Activated CD4-positive, alpha-beta T cell treated with anti-CD3 and anti-CD28 coated beads, Interleukin-2, amount 10 ng/mL, durations not matched to agents 7 days and 5 days (primary cell): ENCODE measurements around the gene STYXL1. TPM values are rescaled to one million over a fixed set of nuclear protein-coding genes. Genes with fewer than 3 reads are reported as not detected.
A peak's percentile ranks its signal among the peaks of the same experiment; 100 is the strongest.
"Not testable (repeated sequence)": the region's sequence is repeated elsewhere in the genome, so short reads cannot be mapped to it uniquely, and the experiment has no call there.

Experiments
- CTCF ChIA-PET: fragments of 350-600 bp; sonication (Branson Sonifier 250); formaldehyde crosslinking; loops from one replicate; lab custom pipeline; 2021; ENCODE audit warnings: antibody characterized with exemption; lab: Charles Lee
- POLR2A ChIA-PET: fragments of 350-600 bp; sonication (Branson Sonifier 250); formaldehyde crosslinking; loops from one replicate; lab custom pipeline; 2021; ENCODE audit warnings: antibody characterized with exemption; lab: Charles Lee
- DNase-seq: peaks from one replicate; pipeline ENCODE4 v3.0.0-alpha.2; 2020
- H3K27ac Mint-ChIP-seq: one replicate; pipeline ENCODE4 v1.8.0; 2021; ENCODE audit warnings: mild to moderate bottlenecking, moderate library complexity, mixed read lengths
- H3K27me3 Mint-ChIP-seq: one replicate; pipeline ENCODE4 v1.8.0; 2021; ENCODE audit warnings: mixed read lengths
- H3K36me3 Mint-ChIP-seq: one replicate; pipeline ENCODE4 v1.8.0; 2021; ENCODE audit warnings: low read depth, mixed read lengths
- H3K4me1 Mint-ChIP-seq: one replicate; pipeline ENCODE4 v1.8.0; 2021; ENCODE audit warnings: mixed read lengths
- H3K4me3 Mint-ChIP-seq: one replicate; pipeline ENCODE4 v1.8.0; 2021; ENCODE audit warnings: mild to moderate bottlenecking, moderate library complexity, mixed read lengths
- H3K9me3 Mint-ChIP-seq: one replicate; pipeline ENCODE4 v1.8.0; 2021; ENCODE audit warnings: mixed read lengths
- total RNA-seq, 2 experiments: library from RNA; stranded (reverse); gene quantifications; one replicate each; pipeline ENCODE4 v1.2.3, GENCODE V29; 2021

STYXL1 gene
- total RNA-seq, 2 experiments from 2014 or later, result 39.1 to 40.3 TPM

GRCh38 chr7:76011442-76011861 lies 36.3 kb downstream of the STYXL1 start:
- Mint-ChIP-seq H3K27me3 (peaks cover 12% of the 10 kb centered on the region), H3K36me3 (peaks cover 44% of the 10 kb centered on the region), H3K4me1 (peaks cover 31% of the 10 kb centered on the region), H3K27ac (no peak overlapping the region), H3K9me3 (no peaks in the 10 kb centered on the region), H3K4me3 (no peak overlapping the region)
- ChIA-PET POLR2A (no interaction called here), CTCF (interaction anchor here (1.2 to 3.1 kb wide), 4 partner anchors 9 to 63 kb away, joined by 3 to 19 read pairs (median 3); no protein-coding TSS in a partner anchor)
- DNase-seq, result no peak

- peaks cover 42% of the 10 kb centered on the region for H3K36me3 Mint-ChIP-seq
- CTCF ChIA-PET, result interaction anchor here (1.3 to 3.1 kb wide), 3 partner anchors 10 to 18 kb away, joined by 3 to 19 read pairs (median 3); no protein-coding TSS in a partner anchor
Measured at GRCh38 chr7:76009672-76010600, 37.9 kb downstream of the STYXL1 start.

DNA sequence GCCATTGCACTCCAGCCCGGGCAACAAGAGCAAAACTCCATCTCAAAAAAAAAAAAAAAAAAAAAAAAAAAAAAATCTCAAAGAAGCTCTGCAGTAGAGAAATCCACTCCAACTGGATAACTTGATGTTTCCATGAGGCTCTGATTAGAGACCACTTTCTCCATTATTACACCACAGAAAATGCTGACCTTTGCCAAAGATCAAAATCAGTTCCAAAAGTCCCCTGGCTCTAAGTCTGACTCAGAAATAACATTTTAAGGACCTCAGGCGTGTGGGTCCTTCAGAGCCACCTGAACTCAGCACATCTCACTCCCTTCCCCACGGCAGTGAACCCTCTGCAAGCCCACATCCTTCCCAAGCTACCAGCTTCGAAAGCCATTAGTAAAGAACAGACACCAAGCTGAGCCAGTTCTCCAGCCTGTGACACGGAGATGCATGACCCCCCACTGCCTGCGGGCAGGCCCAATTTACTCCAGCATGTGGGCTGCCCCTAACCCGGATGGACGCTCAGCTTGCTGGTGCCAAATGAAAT lies 39.6 kb downstream of the STYXL1 start:
- peak; percentile 24 for DNase-seq
- no peak overlapping the region for H3K27ac Mint-ChIP-seq
- ChIA-PET POLR2A (interaction anchor here (0.9 kb wide), 1 partner anchor 269 kb away, joined by 3 read pairs; no protein-coding TSS in a partner anchor), CTCF (interaction anchor here (0.8 to 1.5 kb wide), 2 partner anchors 12 to 51 kb away, joined by 3 to 4 read pairs; no protein-coding TSS in a partner anchor)
- H3K4me3 Mint-ChIP-seq, result no peak overlapping the region
- H3K36me3 Mint-ChIP-seq, result peaks cover 43% of the 10 kb centered on the region
- H3K4me1 Mint-ChIP-seq, result peaks cover 31% of the 10 kb centered on the region
- no peaks in the 10 kb centered on the region for H3K9me3 Mint-ChIP-seq
- H3K27me3 Mint-ChIP-seq, result peaks cover 12% of the 10 kb centered on the region

More at GRCh38 chr7:76009672-76010600, 37.9 kb downstream of the STYXL1 start:
- DNase-seq, result no peak
- POLR2A ChIA-PET, result no interaction called here
- Mint-ChIP-seq H3K27me3 (peaks cover 12% of the 10 kb centered on the region), H3K27ac (peak overlapping the region; percentile 78), H3K9me3 (no peaks in the 10 kb centered on the region), H3K4me1 (peaks cover 31% of the 10 kb centered on the region), H3K4me3 (peak overlapping the region; percentile 40)

- Mint-ChIP-seq H3K4me1 (peaks cover 20% of the 10 kb centered on the region), H3K36me3 (peaks cover 33% of the 10 kb centered on the region)
- H3K4me3 Mint-ChIP-seq, H3K27me3 Mint-ChIP-seq, H3K27ac Mint-ChIP-seq, POLR2A ChIA-PET, DNase-seq, H3K9me3 Mint-ChIP-seq: not testable (repeated sequence)
- CTCF ChIA-PET, result interaction anchor here (2.0 kb wide), 1 partner anchor 11 kb away, joined by 5 read pairs; the partner anchor contains the start of gene TMEM120A
Measured at GRCh38 chr7:76005004-76005403, 42.8 kb downstream of the STYXL1 start.

DNA sequence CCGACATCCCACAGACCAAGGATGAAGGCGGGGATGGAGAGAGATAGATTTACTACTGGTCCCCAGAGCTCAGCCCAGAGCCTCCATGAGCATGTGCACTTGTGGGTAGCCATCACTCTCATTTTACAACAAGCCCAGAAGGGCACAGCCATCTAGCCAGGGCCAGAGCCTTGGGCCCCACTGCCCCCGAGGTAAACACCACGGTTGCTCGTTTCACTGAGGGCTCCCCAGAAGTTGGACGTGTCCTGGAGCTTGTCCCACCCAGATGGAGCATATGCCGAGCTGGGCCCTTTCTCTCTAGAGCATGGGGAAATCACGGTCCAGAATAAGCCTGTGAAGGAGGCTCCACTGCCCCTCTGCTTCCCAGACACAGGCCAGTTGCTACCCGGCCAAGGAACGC lies 44.4 kb downstream of the STYXL1 start:
- no peak for DNase-seq
- Mint-ChIP-seq H3K27ac (no peak overlapping the region), H3K4me3 (no peak overlapping the region), H3K4me1 (peaks cover 8% of the 10 kb centered on the region), H3K36me3 (peaks cover 39% of the 10 kb centered on the region), H3K9me3 (no peaks in the 10 kb centered on the region), H3K27me3 (peaks cover 2% of the 10 kb centered on the region)
- ChIA-PET POLR2A (no interaction called here), CTCF (interaction anchor here (2.0 kb wide), 1 partner anchor 9 kb away, joined by 5 read pairs; the partner anchor contains the start of gene TMEM120A)

GRCh38 chr7:76002822-76003221 lies 45.0 kb downstream of the STYXL1 start:
- ChIA-PET CTCF (interaction anchor here (1.6 kb wide), 1 partner anchor 17 kb away, joined by 4 read pairs; no protein-coding TSS in a partner anchor), POLR2A (no interaction called here)
- Mint-ChIP-seq H3K4me1 (peaks cover 5% of the 10 kb centered on the region), H3K36me3 (peaks cover 39% of the 10 kb centered on the region), H3K27ac (no peak overlapping the region), H3K27me3 (no peaks in the 10 kb centered on the region), H3K4me3 (no peak overlapping the region), H3K9me3 (no peaks in the 10 kb centered on the region)
- no peak for DNase-seq

DNA sequence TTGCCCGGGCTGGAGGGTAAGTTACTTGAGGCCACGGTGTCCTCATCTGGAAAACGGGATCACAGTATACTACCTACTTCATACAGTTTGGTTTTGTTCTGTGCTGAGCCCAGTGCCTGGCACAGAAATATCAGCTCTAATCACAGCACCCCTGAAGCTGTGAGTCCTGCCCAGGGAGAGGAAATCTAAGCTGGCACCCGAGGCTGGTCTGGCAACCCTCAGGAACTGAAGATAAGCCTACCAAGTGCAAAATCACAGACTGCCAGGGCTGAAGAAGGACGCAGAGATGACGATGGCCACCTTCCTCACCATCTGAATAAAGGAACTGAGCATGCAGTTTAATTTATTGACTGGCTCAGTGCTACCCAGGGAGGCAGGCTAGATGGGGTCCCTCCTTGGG lies 45.7 kb downstream of the STYXL1 start:
- POLR2A ChIA-PET, result interaction anchor here (0.6 kb wide), 1 partner anchor 1999 kb away, joined by 3 read pairs; no protein-coding TSS in a partner anchor
- H3K4me3 Mint-ChIP-seq, result no peak overlapping the region
- CTCF ChIA-PET, result interaction anchor here (1.6 kb wide), 1 partner anchor 18 kb away, joined by 4 read pairs; no protein-coding TSS in a partner anchor
- peaks cover 42% of the 10 kb centered on the region for H3K36me3 Mint-ChIP-seq
- H3K9me3 Mint-ChIP-seq, result no peaks in the 10 kb centered on the region
- H3K27me3 Mint-ChIP-seq, result no peaks in the 10 kb centered on the region
- no peak overlapping the region for H3K27ac Mint-ChIP-seq
- no peak for DNase-seq
- H3K4me1 Mint-ChIP-seq, result peaks cover 11% of the 10 kb centered on the region

GRCh38 chr7:76000566-76000965 lies 47.2 kb downstream of the STYXL1 start:
- ChIA-PET POLR2A (no interaction called here), CTCF (no interaction called here)
- no peak overlapping the region for H3K27ac Mint-ChIP-seq

GRCh38 chr7:75998038-75998437 lies 49.8 kb downstream of the STYXL1 start:
- DNase-seq, result no peak
- H3K36me3 Mint-ChIP-seq, result peaks cover 40% of the 10 kb centered on the region
- H3K9me3 Mint-ChIP-seq, result no peaks in the 10 kb centered on the region
- H3K27me3 Mint-ChIP-seq, result no peaks in the 10 kb centered on the region
- ChIA-PET CTCF (interaction anchor here (1.1 kb wide), 1 partner anchor 70 kb away, joined by 4 read pairs; no protein-coding TSS in a partner anchor), POLR2A (no interaction called here)
- no peak overlapping the region for H3K4me3 Mint-ChIP-seq
- H3K27ac Mint-ChIP-seq, result no peak overlapping the region
- H3K4me1 Mint-ChIP-seq, result peaks cover 29% of the 10 kb centered on the region

More at GRCh38 chr7:76000566-76000965, 47.2 kb downstream of the STYXL1 start:
- Mint-ChIP-seq H3K36me3 (peaks cover 56% of the 10 kb centered on the region), H3K9me3 (no peaks in the 10 kb centered on the region), H3K27me3 (no peaks in the 10 kb centered on the region), H3K4me1 (peaks cover 25% of the 10 kb centered on the region), H3K4me3 (no peak overlapping the region)
- DNase-seq, result no peak

DNA sequence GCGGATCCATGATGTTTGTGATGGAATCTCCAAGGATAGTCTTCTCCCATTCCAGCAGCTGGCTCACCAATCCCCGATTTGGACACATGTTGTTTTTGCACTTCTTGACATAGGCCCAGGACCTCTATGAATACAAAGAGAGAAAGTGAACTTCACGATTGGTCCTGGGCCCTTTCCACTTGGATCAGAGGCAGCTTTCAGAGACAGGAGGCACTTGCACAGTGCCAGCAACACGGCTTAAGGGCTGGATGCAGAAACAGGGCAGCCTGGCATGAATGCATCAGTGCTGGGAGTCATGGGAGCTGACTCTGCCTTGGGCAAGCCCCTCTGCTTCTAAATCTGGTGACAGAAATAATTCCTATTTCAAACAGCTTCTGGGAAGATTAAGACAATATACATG lies 51.3 kb downstream of the STYXL1 start:
- H3K36me3 Mint-ChIP-seq, result peaks cover 30% of the 10 kb centered on the region
- no peak overlapping the region for H3K4me3 Mint-ChIP-seq
- ChIA-PET POLR2A (no interaction called here), CTCF (no interaction called here)
- H3K4me1 Mint-ChIP-seq, result peaks cover 29% of the 10 kb centered on the region
- H3K9me3 Mint-ChIP-seq, result no peaks in the 10 kb centered on the region
- no peak for DNase-seq
- H3K27me3 Mint-ChIP-seq, result no peaks in the 10 kb centered on the region
- H3K27ac Mint-ChIP-seq, result no peak overlapping the region

- H3K4me1 Mint-ChIP-seq, result peaks cover 29% of the 10 kb centered on the region
- CTCF ChIA-PET, result no interaction called here
Measured at GRCh38 chr7:75995996-75996395, 51.8 kb downstream of the STYXL1 start.

DNA sequence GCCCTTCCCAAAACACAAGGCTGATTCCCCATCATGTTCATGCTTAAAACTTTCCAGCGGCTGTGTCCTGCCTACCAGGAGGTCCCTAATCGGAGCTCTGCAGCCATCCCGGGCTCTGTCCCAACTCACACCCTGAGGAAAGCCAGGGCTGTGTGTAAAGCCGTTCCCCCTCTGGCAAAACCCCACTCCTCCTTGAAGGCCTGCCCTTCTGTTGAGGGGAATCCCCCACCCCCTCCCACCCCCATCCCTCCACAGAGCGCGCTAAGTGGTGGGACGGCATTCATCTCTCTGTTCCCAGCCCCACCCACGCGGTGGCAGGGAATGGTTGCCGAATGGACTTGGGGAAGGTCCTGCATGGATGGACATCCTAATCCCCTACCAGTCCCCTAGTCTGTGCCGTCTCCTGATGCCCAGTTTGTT lies 52.7 kb downstream of the STYXL1 start:
- ChIA-PET POLR2A (no interaction called here), CTCF (interaction anchor here (1.3 to 1.5 kb wide), 2 partner anchors 9 to 11 kb away, joined by 3 to 5 read pairs; no protein-coding TSS in a partner anchor)
- no peak overlapping the region for H3K27ac Mint-ChIP-seq
- H3K36me3 Mint-ChIP-seq, result peaks cover 28% of the 10 kb centered on the region
- H3K27me3 Mint-ChIP-seq, result no peaks in the 10 kb centered on the region
- H3K4me3 Mint-ChIP-seq, result peak overlapping the region; percentile 62
- no peaks in the 10 kb centered on the region for H3K9me3 Mint-ChIP-seq
- DNase-seq, result no peak
- peaks cover 29% of the 10 kb centered on the region for H3K4me1 Mint-ChIP-seq

More at GRCh38 chr7:75995996-75996395, 51.8 kb downstream of the STYXL1 start:
- Mint-ChIP-seq H3K9me3 (no peaks in the 10 kb centered on the region), H3K27me3 (no peaks in the 10 kb centered on the region), H3K4me3 (no peak overlapping the region), H3K36me3 (peaks cover 28% of the 10 kb centered on the region), H3K27ac (no peak overlapping the region)
- DNase-seq, result no peak
- POLR2A ChIA-PET, result no interaction called here
